Activated CD8-positive, alpha-beta memory T cell treated with anti-CD3 and anti-CD28 coated beads for 1 hour (primary cell): Measurements from ENCODE around the gene RBM33.

Experiments
- DNase-seq, 2 donors: peaks; one replicate each; pipeline ENCODE4 v3.0.0-alpha.2; 2020; ENCODE audit warnings: low read depth in 1 of 2; ENCODE audit errors: extremely low read depth in 1 of 2

RBM33 gene

DNA sequence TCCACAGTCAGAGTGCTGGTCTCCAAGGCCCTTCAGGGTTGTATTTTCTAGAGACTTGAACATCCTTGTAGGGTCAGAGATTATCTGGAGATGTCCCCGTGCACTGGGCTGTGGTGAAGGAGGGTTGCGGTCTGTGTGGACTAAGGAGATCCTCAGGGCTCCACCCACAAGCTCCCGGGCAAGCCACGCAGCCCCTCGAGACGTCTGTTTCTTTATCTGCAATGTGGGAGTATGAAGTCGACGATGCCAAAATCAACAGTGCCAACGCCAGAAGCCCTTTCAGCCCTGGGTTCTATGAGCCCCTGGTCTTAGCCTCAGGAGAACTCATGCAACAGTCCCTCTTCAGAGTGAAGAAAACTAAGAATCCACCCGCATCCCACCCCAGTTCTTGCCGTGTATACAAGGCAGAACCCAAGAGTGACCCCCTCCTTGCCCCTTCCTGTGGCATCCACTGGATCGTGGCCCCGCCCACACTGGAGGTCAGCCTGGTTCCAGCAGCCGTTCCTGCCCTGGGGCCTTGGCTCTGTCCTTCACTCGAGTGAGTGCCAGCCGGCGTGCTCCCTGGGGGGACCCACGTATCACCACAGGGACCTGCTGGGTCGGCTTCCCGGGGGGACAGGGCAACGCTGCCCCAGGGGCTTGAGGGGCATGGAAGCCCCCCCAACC is 173.8 kb downstream of the RBM33 start:
- no peak for DNase-seq

DNA sequence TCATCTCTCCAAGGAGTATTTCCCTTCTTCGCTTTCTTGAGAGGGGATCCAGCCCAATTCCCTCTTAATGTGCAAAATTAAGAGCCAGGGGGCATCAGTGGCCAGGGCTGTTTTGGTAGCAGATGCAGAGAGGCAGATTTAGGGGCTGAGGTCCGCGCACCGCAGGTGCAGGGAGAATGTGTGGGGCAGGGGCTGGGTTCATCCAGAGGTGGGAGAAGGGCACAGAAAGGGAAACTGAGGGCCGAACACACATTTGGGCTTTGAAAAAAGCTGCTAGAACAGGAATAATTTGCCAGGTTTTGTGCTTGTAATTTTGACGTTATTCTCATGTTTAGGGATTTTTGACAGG is 174.3 kb downstream of the RBM33 start:
- DNase-seq = no peak

DNA sequence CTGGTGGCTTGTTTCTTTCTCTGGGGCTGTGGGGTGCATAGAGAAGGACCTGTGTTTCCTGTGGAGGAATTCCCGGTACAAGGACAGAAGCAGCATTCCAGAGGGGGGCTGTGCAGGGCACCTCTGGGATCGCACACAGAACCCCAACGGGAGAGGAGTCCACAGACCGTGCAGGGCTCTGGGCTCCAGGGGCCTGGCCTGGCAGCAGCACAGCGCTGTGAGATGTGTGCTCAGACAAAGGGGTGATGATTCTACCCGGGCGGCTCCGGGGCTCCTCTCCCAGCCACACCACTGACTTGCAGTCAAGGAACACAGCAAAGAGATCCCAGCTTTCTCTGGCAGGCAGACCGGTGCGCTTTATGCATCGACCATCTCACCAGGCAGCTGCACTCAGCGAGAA is 174.7 kb downstream of the RBM33 start:
- no peak for DNase-seq

DNA sequence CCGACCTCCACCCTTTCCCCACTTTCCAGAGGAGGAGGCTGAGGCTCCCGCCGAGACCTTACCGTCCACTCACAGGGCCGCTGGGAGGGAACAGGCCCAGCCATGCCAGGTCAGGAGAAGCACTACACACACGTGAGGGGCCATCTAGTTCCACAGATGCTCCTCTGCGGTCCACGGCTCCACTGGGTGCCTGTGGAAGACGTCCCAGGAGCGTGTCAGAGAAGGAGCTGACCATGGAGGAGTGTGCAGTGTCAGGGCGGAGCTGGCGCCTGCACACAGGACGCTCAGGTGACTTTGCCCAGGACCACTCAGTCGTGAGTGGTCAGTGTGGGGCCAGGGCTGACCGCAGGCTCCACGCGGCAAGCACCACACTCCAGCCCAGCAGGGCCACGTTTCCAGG is 175.8 kb downstream of the RBM33 start:
- no peak for DNase-seq

DNA sequence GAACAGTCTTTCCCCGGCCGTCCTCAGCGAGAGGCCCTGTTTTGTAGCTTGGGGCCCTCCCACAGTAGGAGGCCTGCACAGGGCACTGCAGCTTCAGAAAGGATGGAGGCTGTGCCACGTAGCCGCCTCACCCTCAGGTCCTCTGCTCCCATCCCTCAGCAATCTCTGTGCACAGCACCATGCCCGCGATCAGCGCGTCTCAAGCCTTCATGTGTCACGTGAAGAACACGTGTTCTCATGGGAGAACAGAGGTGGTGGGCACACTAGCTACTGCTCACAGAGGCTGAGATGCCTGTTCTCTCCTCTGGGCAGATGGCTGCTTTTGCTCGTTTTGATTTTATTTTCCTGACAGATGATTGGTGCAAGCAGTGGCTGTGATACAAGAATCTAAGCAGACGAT is 176.3 kb downstream of the RBM33 start:
- no peak for DNase-seq

DNA sequence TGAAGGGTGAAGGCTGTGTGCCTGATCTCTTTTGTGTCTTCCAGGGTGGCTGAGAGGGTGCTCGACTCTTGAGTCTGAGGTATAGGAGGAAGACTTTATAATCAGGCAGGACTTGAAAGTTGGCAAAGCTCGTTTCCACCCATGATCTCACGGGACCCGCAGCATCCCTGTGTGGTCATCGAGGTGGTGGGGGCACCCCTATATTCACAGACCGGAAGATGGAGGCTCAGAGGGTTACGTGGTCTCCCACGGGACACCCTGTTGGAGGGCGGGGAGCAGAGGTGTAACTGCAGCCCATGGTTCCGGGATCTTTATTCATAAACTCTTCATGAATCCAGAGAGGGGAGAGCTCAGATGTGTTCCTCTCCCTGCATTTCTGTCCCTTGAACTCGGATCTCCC is 177.4 kb downstream of the RBM33 start:
- DNase-seq = no peak

DNA sequence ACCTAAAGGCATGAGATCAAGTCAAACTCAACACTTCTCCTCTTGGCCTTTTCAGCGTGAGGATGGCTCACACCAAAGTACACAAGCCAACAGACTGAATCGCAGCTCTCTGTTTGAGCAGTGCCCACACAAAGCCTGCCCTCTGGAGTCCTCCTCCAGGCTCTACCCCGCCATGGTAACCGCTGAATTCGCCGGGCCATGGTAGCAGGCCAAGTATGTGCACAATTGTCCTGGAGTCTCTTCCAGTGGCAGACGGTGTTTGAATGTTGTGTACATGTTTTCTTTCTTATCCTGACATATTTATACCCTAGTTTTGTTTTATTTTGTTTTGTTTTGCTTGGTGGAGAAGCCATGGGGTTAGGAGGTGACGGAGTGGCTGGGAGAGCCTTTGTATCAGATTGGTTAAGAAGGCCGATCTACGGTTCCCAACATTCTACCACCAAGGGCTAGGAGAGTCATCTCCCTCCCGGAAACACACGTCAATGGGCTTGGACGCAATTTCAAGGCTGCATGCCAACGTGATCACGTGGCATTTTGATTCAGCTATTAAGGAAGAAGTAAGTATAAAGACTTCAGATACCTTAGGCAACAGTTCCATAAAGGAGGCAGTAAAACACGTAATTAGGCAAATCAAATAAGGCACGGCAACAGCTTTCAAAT is 179.9 kb downstream of the RBM33 start:
- no peak for DNase-seq

DNA sequence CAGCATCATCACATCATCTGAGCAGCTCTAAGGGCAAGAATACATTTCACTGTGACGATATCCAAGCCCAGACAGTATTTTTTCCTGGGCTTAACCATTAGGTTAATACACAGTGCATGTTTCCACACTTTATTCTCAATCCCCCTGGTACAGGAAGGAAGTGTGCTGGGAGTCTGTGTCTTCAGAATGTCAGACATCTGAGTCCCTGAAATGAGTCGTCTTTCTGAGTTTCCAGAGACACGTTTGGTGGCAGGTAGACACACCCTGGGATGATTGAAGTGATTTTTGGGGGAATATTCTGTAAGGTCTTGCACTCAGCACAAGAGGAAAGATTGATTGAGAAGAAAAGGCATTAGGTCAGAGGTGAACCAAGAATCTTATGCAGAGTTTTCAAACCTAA is 180.9 kb downstream of the RBM33 start:
- no peak for DNase-seq

DNA sequence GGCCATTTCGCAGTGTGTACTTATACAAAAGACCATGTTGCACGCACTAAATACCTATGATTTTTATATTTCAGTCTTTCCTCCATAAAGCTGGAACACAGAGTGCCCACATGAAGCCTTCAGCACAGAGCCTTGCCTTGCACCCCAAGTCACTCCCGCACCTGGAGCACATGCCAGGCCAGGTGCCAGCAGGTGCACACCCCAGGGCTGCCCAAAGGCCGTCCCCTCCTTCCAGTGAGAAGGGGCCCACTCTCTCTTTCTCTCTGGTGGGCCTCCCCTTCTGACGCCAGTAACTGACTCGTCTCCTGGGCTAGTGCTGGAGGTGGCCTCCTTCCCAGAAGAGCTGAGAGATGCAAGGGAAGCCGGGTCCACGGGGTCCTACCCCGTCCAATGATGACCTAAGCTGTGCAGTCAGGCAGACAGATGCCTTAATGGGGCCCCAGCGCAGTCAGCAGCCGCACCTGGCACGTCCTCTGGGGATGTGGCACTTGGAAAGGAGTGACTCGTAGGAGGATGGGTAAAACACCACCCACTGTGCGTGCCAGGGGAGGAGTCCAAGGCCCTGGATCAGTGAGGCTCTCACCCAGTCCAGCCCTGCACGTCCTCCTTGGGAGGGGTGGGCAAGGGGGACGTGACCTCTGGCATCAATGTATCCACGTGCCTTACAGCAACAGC is 185.5 kb downstream of the RBM33 start:
- DNase-seq = no peak
